Measurements from ENCODE around the gene HNRNPH3.

- TF ChIP-seq CTCF (IDR thresholded peaks at IDR 0.05) (peak; percentile 80), EZH2 (IDR thresholded peaks at IDR 0.05; ENCODE audit: borderline replicate concordance, insufficient read depth, low read depth, low read length, poor library complexity, severe bottlenecking) (no peak)
Measured at GRCh38 chr10:68348265-68348741, 16.4 kb downstream of the HNRNPH3 start.
